CD14-positive monocyte (primary cell): ENCODE data around the gene AP3D1. TPM values are rescaled to one million over a fixed set of nuclear protein-coding genes. Genes with fewer than 3 reads are reported as not detected.
A peak's percentile ranks its signal among the peaks of the same experiment; 100 is the strongest.

ENCODE experiments used
- DNase-seq, 3 donors: peaks; one replicate each; pipeline ENCODE4 v3.0.0-alpha.2; 2011 to 2022
- H2AFZ ChIP-seq: 2 replicates; pipeline ENCODE4 v1.6.0; 2012; ENCODE audit warnings: mild to moderate bottlenecking, low read depth, low read length, inconsistent platforms; ENCODE audit not compliant: insufficient read depth, poor library complexity, severe bottlenecking
- H3K27ac ChIP-seq, 2 donors: 1 replicate in 1 of 2; 2 replicates in 1 of 2; pipeline ENCODE4 v1.5.1; 2012 to 2013; ENCODE audit warnings: low read length in 2 of 2, control low read depth in 1 of 2, inconsistent platforms in 1 of 2, low read depth in 1 of 2, mild to moderate bottlenecking in 1 of 2
- H3K27me3 ChIP-seq, 2 donors: one replicate each; pipeline versions ENCODE4 v1.6.0 to v1.6.1; 2011 to 2013; ENCODE audit warnings: low read length in 2 of 2; ENCODE audit not compliant: control insufficient read depth in 2 of 2, insufficient read depth in 2 of 2
- H3K36me3 ChIP-seq, 2 donors: replicated peaks in 1 of 2; 1 replicate in 1 of 2; 2 replicates in 1 of 2; pipeline versions ENCODE4 v1.5.1 to v1.6.1; 2012 to 2013; ENCODE audit warnings: low read length in 2 of 2, control low read depth in 1 of 2, inconsistent platforms in 1 of 2, mild to moderate bottlenecking in 1 of 2; ENCODE audit not compliant: insufficient read depth in 2 of 2, control insufficient read depth in 1 of 2
- H3K4me1 ChIP-seq, 2 donors: 1 replicate in 1 of 2; 2 replicates in 1 of 2; pipeline versions ENCODE4 v1.5.1 to v1.6.1; 2012 to 2013; ENCODE audit warnings: low read length in 2 of 2, control low read depth in 1 of 2, inconsistent platforms in 1 of 2, mild to moderate bottlenecking in 1 of 2, moderate library complexity in 1 of 2; ENCODE audit not compliant: insufficient read depth in 2 of 2, control insufficient read depth in 1 of 2
- H3K4me2 ChIP-seq: replicated peaks from 2 replicates; pipeline ENCODE3; 2012; ENCODE audit warnings: low read length, moderate library complexity, mild to moderate bottlenecking; ENCODE audit not compliant: poor library complexity, severe bottlenecking; ENCODE audit errors: extremely low read depth
- H3K4me3 ChIP-seq, 3 experiments: fragments of 200-600 bp in 1 of 3; sonication (generic) in 1 of 3; replicated peaks in 1 of 3; 1 replicate in 2 of 3; 2 replicates in 1 of 3; pipeline ENCODE4 v1.5.1; 2011 to 2013; ENCODE audit warnings: low read length in 3 of 3, mild to moderate bottlenecking in 3 of 3, control low read depth in 2 of 3, low read depth in 2 of 3, inconsistent platforms in 1 of 3, moderate library complexity in 1 of 3
- H3K79me2 ChIP-seq: 2 replicates; pipeline ENCODE4 v1.6.0; 2012; ENCODE audit warnings: mild to moderate bottlenecking, control low read depth, inconsistent platforms, low read length, moderate library complexity; ENCODE audit not compliant: insufficient read depth
- H3K9ac ChIP-seq: 2 replicates; pipeline ENCODE4 v1.6.0; 2017; ENCODE audit warnings: low read length, mild to moderate bottlenecking; ENCODE audit not compliant: insufficient read depth, poor library complexity, severe bottlenecking
- H3K9me3 ChIP-seq, 2 donors: replicated peaks in 1 of 2; 1 replicate in 1 of 2; 2 replicates in 1 of 2; pipeline versions ENCODE4 v1.5.1 to v1.6.1; 2012 to 2013; ENCODE audit warnings: low read length in 2 of 2, control low read depth in 1 of 2; ENCODE audit not compliant: control insufficient read depth in 1 of 2, insufficient read depth in 1 of 2
- H4K20me1 ChIP-seq: 2 replicates; pipeline ENCODE4 v1.6.0; 2012; ENCODE audit warnings: mild to moderate bottlenecking, low read length, control low read depth, moderate library complexity; ENCODE audit not compliant: insufficient read depth
- H3K27ac Mint-ChIP-seq, 7 donors: one replicate each; pipeline ENCODE4 v1.8.0; 2020; ENCODE audit warnings: mild to moderate bottlenecking in 7 of 7, mixed read lengths in 7 of 7, moderate library complexity in 6 of 7, inconsistent platforms in 2 of 7
- H3K27me3 Mint-ChIP-seq, 3 donors: one replicate each; pipeline ENCODE4 v1.8.0; 2021 to 2022; ENCODE audit warnings: low read depth in 3 of 3, mild to moderate bottlenecking in 3 of 3, mixed read lengths in 3 of 3, moderate library complexity in 3 of 3, inconsistent platforms in 1 of 3
- H3K36me3 Mint-ChIP-seq, 2 donors: one replicate each; pipeline ENCODE4 v1.8.0; 2020; ENCODE audit warnings: mixed read lengths in 2 of 2, inconsistent platforms in 1 of 2, mild to moderate bottlenecking in 1 of 2
- H3K4me1 Mint-ChIP-seq: one replicate; pipeline ENCODE4 v1.8.0; 2020; ENCODE audit warnings: mild to moderate bottlenecking, mixed read lengths
- H3K4me3 Mint-ChIP-seq, 2 donors: one replicate each; pipeline ENCODE4 v1.8.0; 2020; ENCODE audit warnings: mild to moderate bottlenecking in 2 of 2, mixed read lengths in 2 of 2, moderate library complexity in 1 of 2
- H3K9me3 Mint-ChIP-seq, 7 donors: one replicate each; pipeline ENCODE4 v1.8.0; 2020 to 2022; ENCODE audit warnings: mixed read lengths in 7 of 7, mild to moderate bottlenecking in 6 of 7, moderate library complexity in 6 of 7, inconsistent platforms in 2 of 7
- CTCF ChIP-seq: fragments of 200-600 bp; IDR thresholded peaks from one replicate; pipeline ENCODE4 v1.8.0; 2022; ENCODE audit warnings: antibody characterized with exemption, mild to moderate bottlenecking
- WGBS: methylation state at CpG from one replicate; pipeline ENCODE4 v1.1.5; 2013; ENCODE audit warnings: missing lambda C conversion rate; ENCODE audit not compliant: insufficient coverage; 5-methylcytosine and 5-hydroxymethylcytosine counted together
- intact Hi-C, 2 donors: fragments of 100-400 bp; cut with micrococcal nuclease; formaldehyde crosslinking; loops; one replicate each; pipeline versions ENCODE4 v1.15.0 to v1.15.1; 2023
- polyA plus RNA-seq, 3 donors: library from polyadenylated mRNA; depleted of rRNA in 1 of 3; unstranded in 2 of 3; stranded (reverse) in 1 of 3; fragments of 300-500 nt in 2 of 3; fragments of >200 nt in 1 of 3; fragmentation: Illumina TruSeq in 2 of 3; gene quantifications; 1 replicate in 2 of 3; 2 replicates in 1 of 3; pipeline ENCODE4 v1.2.3, GENCODE V29; 2012 to 2021

The AP3D1 gene
- polyA plus RNA-seq, 3 donors, result 9.6 to 105 (median 12.4) TPM

GRCh38 chr19:2194513-2195078 lies 43.2 kb upstream of the AP3D1 start:
- no peaks in the 10 kb centered on the region for H3K27me3 ChIP-seq
- no peak overlapping the region for H3K4me3 ChIP-seq
- H2AFZ ChIP-seq, result no peak overlapping the region
- no peak overlapping the region for H3K9ac ChIP-seq
- Mint-ChIP-seq H3K36me3 (peaks cover 62 to 90% of the 10 kb centered on the region in 2 donors), H3K27ac (no peak overlapping the region), H3K27me3 (no peaks in the 10 kb centered on the region), H3K4me1 (no peaks in the 10 kb centered on the region), H3K4me3 (no peak overlapping the region), H3K9me3 (no peaks in the 10 kb centered on the region)
- H3K27ac ChIP-seq, result no peak overlapping the region
- peaks cover 73% of the 10 kb centered on the region for H3K79me2 ChIP-seq
- H4K20me1 ChIP-seq, result peaks cover 77% of the 10 kb centered on the region
- TF ChIP-seq CTCF, result no peak
- H3K4me1 ChIP-seq, result no peaks in the 10 kb centered on the region
- no peaks in the 10 kb centered on the region for H3K9me3 ChIP-seq
- DNase-seq, result no peak
- intact Hi-C loops, result no loop called here
- peaks cover 66 to 92% of the 10 kb centered on the region in 2 donors for H3K36me3 ChIP-seq
- no peak overlapping the region for H3K4me2 ChIP-seq
- WGBS, result 94% methylated on average over 19 of the region's 25 CpGs

GRCh38 chr19:2193807-2194206 lies 42.4 kb upstream of the AP3D1 start:
- Mint-ChIP-seq H3K4me1 (peaks cover 3% of the 10 kb centered on the region), H3K4me3 (peak overlapping the region in 1 of 2 donors; percentile 24), H3K27me3 (no peaks in the 10 kb centered on the region), H3K27ac (peak overlapping the region in 4 of 7 donors; percentile 30 to 71 (median 46)), H3K9me3 (no peaks in the 10 kb centered on the region), H3K36me3 (peaks cover 68 to 94% of the 10 kb centered on the region in 2 donors)
- no peak for DNase-seq
- Histone ChIP-seq H3K27me3 (no peaks in the 10 kb centered on the region), H3K9ac (no peak overlapping the region), H3K27ac (no peak overlapping the region), H4K20me1 (peaks cover 77% of the 10 kb centered on the region), H2AFZ (no peak overlapping the region), H3K36me3 (peaks cover 72 to 97% of the 10 kb centered on the region in 2 donors), H3K4me1 (peaks cover 3 to 4% of the 10 kb centered on the region in 2 donors), H3K4me3 (no peak overlapping the region), H3K9me3 (no peaks in the 10 kb centered on the region), H3K4me2 (no peak overlapping the region), H3K79me2 (peaks cover 75% of the 10 kb centered on the region)
- no peak for TF ChIP-seq CTCF
- intact Hi-C loops, result no loop called here
- 97% methylated on average over 15 of the region's 18 CpGs for WGBS
